ENCODE measurements around the gene PTF1A.

- TF ChIP-seq, protein P1, sequence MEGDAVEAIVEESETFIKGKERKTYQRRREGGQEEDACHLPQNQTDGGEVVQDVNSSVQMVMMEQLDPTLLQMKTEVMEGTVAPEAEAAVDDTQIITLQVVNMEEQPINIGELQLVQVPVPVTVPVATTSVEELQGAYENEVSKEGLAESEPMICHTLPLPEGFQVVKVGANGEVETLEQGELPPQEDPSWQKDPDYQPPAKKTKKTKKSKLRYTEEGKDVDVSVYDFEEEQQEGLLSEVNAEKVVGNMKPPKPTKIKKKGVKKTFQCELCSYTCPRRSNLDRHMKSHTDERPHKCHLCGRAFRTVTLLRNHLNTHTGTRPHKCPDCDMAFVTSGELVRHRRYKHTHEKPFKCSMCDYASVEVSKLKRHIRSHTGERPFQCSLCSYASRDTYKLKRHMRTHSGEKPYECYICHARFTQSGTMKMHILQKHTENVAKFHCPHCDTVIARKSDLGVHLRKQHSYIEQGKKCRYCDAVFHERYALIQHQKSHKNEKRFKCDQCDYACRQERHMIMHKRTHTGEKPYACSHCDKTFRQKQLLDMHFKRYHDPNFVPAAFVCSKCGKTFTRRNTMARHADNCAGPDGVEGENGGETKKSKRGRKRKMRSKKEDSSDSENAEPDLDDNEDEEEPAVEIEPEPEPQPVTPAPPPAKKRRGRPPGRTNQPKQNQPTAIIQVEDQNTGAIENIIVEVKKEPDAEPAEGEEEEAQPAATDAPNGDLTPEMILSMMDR (IDR thresholded peaks at IDR 0.05; ENCODE audit: poor library complexity), result no peak
- TF ChIP-seq EZH2 (IDR thresholded peaks at IDR 0.05; ENCODE audit: borderline replicate concordance) (no peak), EZH2phosphoT487 (IDR thresholded peaks at IDR 0.05; ENCODE audit: low read depth, severe bottlenecking, unreplicated experiment) (no peak)
Observed at GRCh38 chr10:23197416-23197861, 5.3 kb downstream of the PTF1A start.

All from hepatocyte (in vitro differentiated cells).